Liver (tissue), 9 donors: ENCODE data around the gene TFR2. TPM values are rescaled to one million over a fixed set of nuclear protein-coding genes. Genes with fewer than 3 reads are reported as not detected.

ENCODE experiments used
- DNase-seq: peaks from one replicate; pipeline ENCODE4 v3.0.0-alpha.2; 2017; ENCODE audit warnings: low spot score
- H3K27ac ChIP-seq, 2 donors: one replicate each; pipeline ENCODE4 v1.7.0; 2013; ENCODE audit warnings: inconsistent platforms in 2 of 2, low read length in 2 of 2, control low read depth in 1 of 2, low read depth in 1 of 2, mild to moderate bottlenecking in 1 of 2
- H3K27me3 ChIP-seq, 4 donors: one replicate each; pipeline versions ENCODE4 v1.6.1 to v1.7.0; 2013; ENCODE audit warnings: low read length in 3 of 4, inconsistent platforms in 1 of 4, mild to moderate bottlenecking in 1 of 4, moderate library complexity in 1 of 4; ENCODE audit not compliant: control insufficient read depth in 4 of 4, insufficient read depth in 4 of 4
- H3K36me3 ChIP-seq, 4 donors: one replicate each; pipeline versions ENCODE4 v1.6.1 to v1.7.0; 2013; ENCODE audit warnings: low read length in 3 of 4, mild to moderate bottlenecking in 3 of 4, low read depth in 1 of 4, moderate library complexity in 1 of 4; ENCODE audit not compliant: control insufficient read depth in 4 of 4, insufficient read depth in 3 of 4
- H3K4me1 ChIP-seq, 4 donors: one replicate each; pipeline versions ENCODE4 v1.6.1 to v1.7.0; 2013; ENCODE audit warnings: low read length in 3 of 4, mild to moderate bottlenecking in 3 of 4, moderate library complexity in 1 of 4; ENCODE audit not compliant: control insufficient read depth in 4 of 4, insufficient read depth in 4 of 4
- H3K4me3 ChIP-seq, 3 donors: one replicate each; pipeline versions ENCODE4 v1.6.1 to v1.7.0; 2013; ENCODE audit warnings: low read length in 3 of 3, control low read depth in 1 of 3, low read depth in 1 of 3, mild to moderate bottlenecking in 1 of 3
- H3K9ac ChIP-seq, 2 donors: one replicate each; pipeline ENCODE4 v1.7.0; 2013; ENCODE audit warnings: low read length in 2 of 2, mild to moderate bottlenecking in 2 of 2, moderate library complexity in 2 of 2, control low read depth in 1 of 2, low read depth in 1 of 2
- H3K9me3 ChIP-seq, 4 donors: one replicate each; pipeline versions ENCODE4 v1.6.1 to v1.7.0; 2013; ENCODE audit warnings: low read length in 3 of 4; ENCODE audit not compliant: control insufficient read depth in 4 of 4
- CTCF ChIP-seq: fragments of 150-350 bp; IDR thresholded peaks from 2 replicates; pipeline ENCODE4 v1.5.1; 2017; ENCODE audit warnings: improper control_type of control experiment, low read depth, low read length; ENCODE audit not compliant: missing input control
- EGR1 ChIP-seq, 2 donors: IDR thresholded peaks; 2 replicates each; pipeline ENCODE4 v1.6.1; 2016 to 2018; ENCODE audit warnings: antibody characterized with exemption in 2 of 2, low read depth in 2 of 2
- FOXA1 ChIP-seq: IDR thresholded peaks from 2 replicates; pipeline ENCODE4 v1.6.1; 2016; ENCODE audit warnings: antibody characterized with exemption
- FOXA2 ChIP-seq: IDR thresholded peaks from 2 replicates; pipeline ENCODE4 v1.6.1; 2016; ENCODE audit warnings: antibody characterized with exemption
- GABPA ChIP-seq, 2 donors: IDR thresholded peaks in 1 of 2; conservative IDR thresholded peaks in 1 of 2; 2 replicates each; pipeline ENCODE4 v1.6.1; 2016; ENCODE audit warnings: antibody characterized with exemption in 2 of 2, mild to moderate bottlenecking in 1 of 2, moderate library complexity in 1 of 2
- HNF4A ChIP-seq, 2 donors: conservative IDR thresholded peaks; 2 replicates each; pipeline ENCODE4 v1.6.1; 2016; ENCODE audit warnings: antibody characterized with exemption in 2 of 2, mild to moderate bottlenecking in 2 of 2
- HNF4G ChIP-seq: IDR thresholded peaks from 2 replicates; pipeline ENCODE4 v1.6.1; 2016; ENCODE audit warnings: antibody characterized with exemption
- JUND ChIP-seq, 2 donors: IDR thresholded peaks; 2 replicates each; pipeline ENCODE4 v1.6.1; 2016; ENCODE audit warnings: antibody characterized with exemption in 2 of 2
- MAX ChIP-seq: IDR thresholded peaks from 2 replicates; pipeline ENCODE4 v1.6.1; 2016; ENCODE audit warnings: antibody characterized with exemption
- RAD21 ChIP-seq, 2 donors: IDR thresholded peaks; 2 replicates each; pipeline ENCODE4 v1.6.1; 2016; ENCODE audit warnings: antibody characterized with exemption in 2 of 2, mild to moderate bottlenecking in 2 of 2
- RXRA ChIP-seq, 2 donors: IDR thresholded peaks; 2 replicates each; pipeline ENCODE4 v1.6.1; 2017 to 2018; ENCODE audit warnings: antibody characterized with exemption in 2 of 2, mild to moderate bottlenecking in 1 of 2
- SP1 ChIP-seq: IDR thresholded peaks from 2 replicates; pipeline ENCODE4 v1.6.1; 2018; ENCODE audit warnings: antibody characterized with exemption, mild to moderate bottlenecking
- YY1 ChIP-seq: IDR thresholded peaks from 2 replicates; pipeline ENCODE4 v1.6.1; 2016; ENCODE audit warnings: antibody characterized with exemption, mild to moderate bottlenecking
- ZBTB33 ChIP-seq: IDR thresholded peaks from 2 replicates; pipeline ENCODE4 v1.6.1; 2016; ENCODE audit warnings: antibody characterized with exemption
- WGBS: extraction: QIAGEN DNeasy Blood & Tissue Kit; methylation state at CpG from one replicate; pipeline ENCODE4 v1.1.7; 2013; 5-methylcytosine and 5-hydroxymethylcytosine counted together
- polyA plus RNA-seq, 2 donors: library from polyadenylated mRNA; stranded (reverse) in 1 of 2; unstranded in 1 of 2; fragments of 200-250 nt in 1 of 2; fragments of >200 nt in 1 of 2; fragmentation: Nextera tagmentation in 1 of 2; extraction: Ambion mirVana in 1 of 2; gene quantifications; one replicate each; pipeline versions ENCODE4 v1.2.1 to v1.2.3, GENCODE V29; 2013 to 2015
- total RNA-seq, 2 donors: library from RNA; depleted of rRNA; stranded (reverse); fragments of >200 nt; gene quantifications; one replicate each; pipeline ENCODE4 v1.2.3, GENCODE V29; 2014
- donor health status: healthy.
- donor health status: healthy.
- donor health status: healthy.
- donor health status: healthy.
- donor health status: healthy.

Gene TFR2
- total and polyA plus RNA-seq, 4 donors: 276 to 663 (median 356) TPM

- DNase-seq: no peak
- no peaks in the 10 kb centered on the region for H3K9me3 ChIP-seq
- peaks cover under 1 to 14% (median 5%) of the 10 kb centered on the region in 4 donors for H3K36me3 ChIP-seq
- H3K4me3 ChIP-seq: no peak overlapping the region
- H3K4me1 ChIP-seq: peaks cover 11 to 49% (median 33%) of the 10 kb centered on the region in 4 donors
- TF ChIP-seq FOXA1: no peak
- no peak for TF ChIP-seq CTCF
- TF ChIP-seq FOXA2: no peak
- TF ChIP-seq ZBTB33: no peak
- TF ChIP-seq SP1: no peak
- TF ChIP-seq HNF4G: no peak
- no peak for TF ChIP-seq HNF4A (conservative IDR thresholded peaks at IDR 0.05)
- no peak for TF ChIP-seq EGR1 (IDR thresholded peaks at IDR 0.05; ENCODE audit: low read depth in 2 of 2)
- no peak overlapping the region for H3K9ac ChIP-seq
- H3K27ac ChIP-seq: no peak overlapping the region
- no peaks in the 10 kb centered on the region for H3K27me3 ChIP-seq
- 87% methylated on average over 20 of the region's 20 CpGs for WGBS
These were observed 68.9 kb downstream of the TFR2 start for GRCh38 chr7:100572281-100572948.

GRCh38 chr7:100571829-100572116, 69.6 kb downstream of the TFR2 start:
- no peak for DNase-seq
- H3K27ac ChIP-seq: peak overlapping the region in 1 of 2 donors; percentile 20
- TF ChIP-seq HNF4A (conservative IDR thresholded peaks at IDR 0.05) (no peak), FOXA2 (no peak), YY1 (no peak), RAD21 (IDR thresholded peaks at IDR 0.05) (no peak), JUND (IDR thresholded peaks at IDR 0.05) (no peak), HNF4G (no peak), GABPA (IDR thresholded peaks at IDR 0.05 in 1 of 2, conservative IDR thresholded peaks at IDR 0.05 in 1 of 2) (no peak), FOXA1 (no peak), SP1 (no peak), RXRA (IDR thresholded peaks at IDR 0.05) (no peak), MAX (no peak)
- H3K27me3 ChIP-seq: no peaks in the 10 kb centered on the region
- H3K9ac ChIP-seq: no peak overlapping the region
- H3K9me3 ChIP-seq: no peaks in the 10 kb centered on the region
- H3K36me3 ChIP-seq: peaks cover 0 to 9% (median 5%) of the 10 kb centered on the region in 4 donors
- H3K4me3 ChIP-seq: no peak overlapping the region
- H3K4me1 ChIP-seq: peaks cover 18 to 55% (median 39%) of the 10 kb centered on the region in 4 donors
- WGBS: 92% methylated on average over 2 of the region's 2 CpGs
